ENCODE data around the gene TTLL13. TPM values are rescaled to one million over a fixed set of nuclear protein-coding genes. Genes with fewer than 3 reads are reported as not detected.

The TTLL13 gene
- total and polyA plus RNA-seq, 12 donors, result 0.11 to 1.9 (median 0.28) TPM; not detected in 5

GRCh38 chr15:90234096-90234988 lies 15.0 kb upstream of the TTLL13 start, which contains the start of gene GDPGP1:
Gene GDPGP1, plus strand, starts transcription at chr15:90234209. Its CDS starts 6,700 bp downstream, at chr15:90240909.
- peak within 1 kb of the TSS; percentile 92 to 97 (median 94) for H3K27ac ChIP-seq
- intact Hi-C loops (cut with DNase I), result loop anchor here in 1 of 2 donors (2.0 kb wide), 1 partner anchor 14 kb away; the partner anchor contains the start of gene TTLL13
- TF ChIP-seq POLR2A (IDR thresholded peaks at IDR 0.05), result peak; percentile 74 to 87
- no peak for TF ChIP-seq CTCF (IDR thresholded peaks at IDR 0.05)
- H3K4me1 ChIP-seq (replicated peaks in 1 of 2), result peaks cover 41 to 49% of the 10 kb centered on the region in 2 donors
- peaks cover 0 to 23% of the 10 kb centered on the region in 2 donors for H3K36me3 ChIP-seq (replicated peaks in 1 of 2)
- H3K9me3 ChIP-seq (replicated peaks in 1 of 3), result no peaks in the 10 kb centered on the region
- peak within 1 kb of the TSS; percentile 37 to 76 (median 72) for H3K4me3 ChIP-seq
- WGBS, 4 donors, result 4 to 18% (median 9%) methylated on average over 10 to 49 of the region's 49 CpGs
- H3K27me3 ChIP-seq, result no peaks in the 10 kb centered on the region
- peak in 2 of 7 donors; percentile 48 to 49 for DNase-seq

- 83 to 93% (median 84%) methylated on average over 3 of the region's 3 CpGs for WGBS, 4 donors
- peaks cover 0 to 9% of the 10 kb centered on the region in 2 donors for H3K36me3 ChIP-seq (replicated peaks in 1 of 2)
- intact Hi-C loops (cut with DNase I), result no loop called here
These were observed 10.0 kb upstream of the TTLL13 start for GRCh38 chr15:90239371-90239770.

GRCh38 chr15:90240856-90241255 lies 8.5 kb upstream of the TTLL13 start:
- 93 to 95% (median 94%) methylated on average over 7 to 8 of the region's 8 CpGs for WGBS, 4 donors

More at GRCh38 chr15:90239371-90239770, 10.0 kb upstream of the TTLL13 start:
- no peak overlapping the region for H3K27ac ChIP-seq
- no peak for DNase-seq
- no peak for TF ChIP-seq POLR2A (IDR thresholded peaks at IDR 0.05)
- no peaks in the 10 kb centered on the region for H3K9me3 ChIP-seq (replicated peaks in 1 of 3)
- H3K4me3 ChIP-seq, result no peak overlapping the region
- no peaks in the 10 kb centered on the region for H3K27me3 ChIP-seq
- peaks cover 12 to 15% of the 10 kb centered on the region in 2 donors for H3K4me1 ChIP-seq (replicated peaks in 1 of 2)

More at GRCh38 chr15:90240856-90241255, 8.5 kb upstream of the TTLL13 start:
- H3K27ac ChIP-seq, result peak overlapping the region in 2 of 5 donors; percentile 59 to 68
- H3K27me3 ChIP-seq, result no peaks in the 10 kb centered on the region
- H3K36me3 ChIP-seq (replicated peaks in 1 of 2), result peaks cover 0 to 9% of the 10 kb centered on the region in 2 donors
- no peaks in the 10 kb centered on the region for H3K9me3 ChIP-seq (replicated peaks in 1 of 3)
- no peak for DNase-seq
- TF ChIP-seq POLR2A (IDR thresholded peaks at IDR 0.05) (no peak), CTCF (IDR thresholded peaks at IDR 0.05) (no peak)
- H3K4me1 ChIP-seq (replicated peaks in 1 of 2), result peaks cover 3 to 6% of the 10 kb centered on the region in 2 donors
- intact Hi-C loops (cut with DNase I), result no loop called here
- no peak overlapping the region for H3K4me3 ChIP-seq

Data from adrenal gland (tissue), 12 donors.